NCI-H82 treated with DMSO at 0.1 percent for 48 hours (cell line): Measurements from ENCODE around the gene KLHDC3.
"Not testable (repeated sequence)": the region's sequence is repeated elsewhere in the genome, so short reads cannot be mapped to it uniquely, and the experiment has no call there.

Source experiments
- DNase-seq: peaks from one replicate; lab custom pipeline; 2025; ENCODE audit not compliant: unreplicated experiment; lab: John Stamatoyannopoulos, UW

Gene KLHDC3

DNA sequence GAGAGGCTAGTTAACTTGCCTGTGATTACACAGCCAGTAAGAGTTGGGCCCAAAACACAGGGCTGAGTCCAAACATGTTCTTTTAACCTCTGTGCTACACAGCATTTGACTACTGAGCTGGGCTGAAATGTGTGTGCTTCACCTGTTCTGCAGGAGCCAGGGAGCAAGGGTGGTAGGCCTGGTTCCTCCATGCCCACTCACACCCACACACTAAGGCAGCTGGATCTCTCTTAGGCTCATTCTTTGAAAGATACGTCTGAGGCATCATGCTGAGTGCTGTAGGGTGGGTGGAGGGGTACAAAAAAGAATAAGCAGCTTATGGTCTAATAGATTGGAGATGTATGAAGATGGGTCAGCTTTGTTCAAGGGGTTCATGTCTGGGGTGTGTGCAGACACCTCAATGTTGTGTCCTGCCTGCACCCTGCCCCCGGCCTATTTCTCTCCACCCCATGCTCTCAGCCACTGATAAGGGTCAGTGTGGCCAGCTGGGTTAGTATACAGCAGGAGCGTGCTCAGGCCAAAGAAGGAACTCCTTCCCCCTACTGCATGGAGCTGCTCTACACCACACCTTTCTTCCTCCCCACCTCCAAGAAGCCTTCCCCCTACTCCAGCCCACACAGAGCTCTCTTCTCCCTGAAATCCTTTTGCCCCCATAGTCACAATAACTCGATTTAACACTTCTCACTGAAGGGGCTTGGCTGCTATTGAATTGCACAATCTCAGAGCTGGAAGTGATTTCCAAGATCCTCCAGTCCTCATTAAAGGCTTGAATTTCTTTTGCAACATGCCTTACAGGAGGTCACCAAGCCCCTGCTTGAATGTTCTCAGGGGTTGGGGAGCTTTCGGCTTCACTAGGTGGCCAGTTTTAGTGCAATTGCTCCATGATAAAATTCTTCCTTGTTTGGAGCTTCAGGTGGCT, 26.3 kb upstream of the KLHDC3 start:
- DNase-seq, result no peak

DNA sequence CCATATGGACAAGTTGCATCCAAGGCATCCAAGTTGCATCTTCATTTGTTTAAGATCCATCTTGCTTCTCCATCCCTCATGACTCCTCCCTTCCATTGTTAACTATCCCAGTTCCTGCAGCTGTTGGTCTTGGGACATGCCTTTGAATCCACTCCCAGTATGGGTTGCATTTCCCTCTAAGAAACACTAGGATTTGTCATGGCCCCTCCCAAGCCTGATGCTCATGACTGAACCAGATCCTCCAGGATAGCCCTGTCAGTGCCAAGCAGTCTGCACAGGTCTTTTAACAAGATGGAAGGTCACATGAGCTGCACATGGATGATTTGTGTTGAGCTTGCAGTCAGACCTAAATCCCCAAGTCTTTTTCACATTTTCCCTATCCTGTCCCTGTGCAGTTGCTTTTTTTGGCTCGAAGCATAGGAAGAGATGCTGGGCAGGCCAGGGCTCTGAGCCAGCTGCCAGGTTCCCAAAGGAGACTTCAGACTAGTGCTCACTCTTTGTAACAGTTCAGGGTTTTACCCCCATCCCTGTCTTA, 25.5 kb upstream of the KLHDC3 start:
- no peak for DNase-seq

DNA sequence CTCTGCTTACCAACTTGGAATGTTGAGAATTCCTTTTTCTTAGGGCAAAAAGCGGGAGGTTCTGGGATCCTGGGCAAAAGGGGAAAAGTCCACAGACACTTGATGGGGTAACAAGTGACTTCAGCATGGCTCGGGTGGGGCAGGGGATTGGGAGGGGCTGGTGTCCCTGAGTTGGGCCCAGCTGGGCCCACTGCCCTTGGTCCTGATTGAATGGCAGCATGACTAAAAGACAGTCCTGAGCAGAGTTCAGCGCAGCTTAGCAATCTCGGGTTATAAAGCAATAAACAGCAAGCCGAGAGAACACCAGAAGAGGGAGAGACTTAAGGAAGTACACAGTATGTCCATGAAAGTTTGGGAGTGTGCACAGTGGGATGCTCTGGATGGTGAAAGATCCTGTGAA, 24.1 kb upstream of the KLHDC3 start:
- DNase-seq, result no peak

GRCh38 chr6:42993445-42993844, 20.6 kb upstream of the KLHDC3 start:
- no peak for DNase-seq

DNA sequence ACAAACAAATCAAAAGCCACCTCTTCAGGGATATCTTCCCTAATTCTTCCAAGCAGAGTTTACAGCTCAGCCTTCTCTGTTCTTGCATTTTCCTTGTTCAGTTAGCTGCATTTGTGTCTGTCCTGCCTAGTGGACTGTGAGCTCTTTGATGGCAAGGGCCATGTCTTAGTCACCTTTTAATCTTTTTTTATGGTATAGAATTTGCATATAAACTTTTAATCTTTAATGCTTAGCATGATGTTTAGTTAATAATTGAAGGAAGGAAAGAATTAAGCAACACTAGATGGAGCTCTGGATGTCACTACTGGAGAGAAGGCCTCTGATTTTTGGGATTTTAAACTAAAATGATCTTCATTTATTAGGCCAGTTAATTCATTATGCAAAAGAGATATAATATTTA, 17.5 kb upstream of the KLHDC3 start:
- no peak for DNase-seq

GRCh38 chr6:42998205-42998604, 15.8 kb upstream of the KLHDC3 start:
- DNase-seq, result not testable (repeated sequence)

- no peak for DNase-seq
These were observed 12.2 kb upstream of the KLHDC3 start for GRCh38 chr6:43001843-43002242.

GRCh38 chr6:43005844-43006243, 8.2 kb upstream of the KLHDC3 start:
- no peak for DNase-seq

DNA sequence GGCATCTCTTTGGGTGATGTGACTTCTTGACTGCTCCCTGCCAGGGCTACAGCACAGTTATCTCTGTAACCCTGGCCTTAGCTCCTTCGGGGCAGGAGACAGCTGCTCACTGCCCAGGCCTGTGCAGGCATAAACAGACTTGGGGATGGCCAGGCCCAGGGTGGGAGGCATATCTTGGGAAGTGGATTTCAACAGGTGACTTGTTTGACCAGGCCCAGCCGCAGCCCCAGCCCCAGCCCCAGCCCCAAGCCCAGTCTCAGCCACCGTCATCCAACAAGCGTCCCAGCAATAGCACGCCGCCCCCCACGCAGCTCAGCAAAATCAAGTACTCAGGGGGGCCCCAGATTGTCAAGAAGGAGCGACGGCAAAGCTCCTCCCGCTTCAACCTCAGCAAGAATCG, 7.8 kb upstream of the KLHDC3 start:
- no peak for DNase-seq

DNA sequence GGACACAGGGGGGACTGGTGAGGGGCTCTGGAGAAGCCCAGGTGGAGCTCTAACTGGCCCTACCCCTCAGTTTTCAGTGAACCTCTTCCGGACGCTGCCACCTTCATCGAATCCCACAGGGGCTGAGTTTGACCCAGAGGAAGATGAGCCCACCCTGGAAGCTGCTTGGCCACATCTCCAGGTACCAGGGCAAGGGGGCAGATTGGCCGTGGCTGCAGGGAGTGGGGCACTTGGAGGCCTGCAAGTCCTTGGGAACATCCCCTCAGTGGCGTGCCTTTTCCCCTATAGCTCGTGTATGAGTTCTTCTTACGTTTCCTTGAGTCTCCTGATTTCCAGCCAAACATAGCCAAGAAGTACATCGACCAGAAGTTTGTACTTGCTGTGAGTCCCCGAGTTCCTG, 6.9 kb upstream of the KLHDC3 start:
- DNase-seq, result no peak

DNA sequence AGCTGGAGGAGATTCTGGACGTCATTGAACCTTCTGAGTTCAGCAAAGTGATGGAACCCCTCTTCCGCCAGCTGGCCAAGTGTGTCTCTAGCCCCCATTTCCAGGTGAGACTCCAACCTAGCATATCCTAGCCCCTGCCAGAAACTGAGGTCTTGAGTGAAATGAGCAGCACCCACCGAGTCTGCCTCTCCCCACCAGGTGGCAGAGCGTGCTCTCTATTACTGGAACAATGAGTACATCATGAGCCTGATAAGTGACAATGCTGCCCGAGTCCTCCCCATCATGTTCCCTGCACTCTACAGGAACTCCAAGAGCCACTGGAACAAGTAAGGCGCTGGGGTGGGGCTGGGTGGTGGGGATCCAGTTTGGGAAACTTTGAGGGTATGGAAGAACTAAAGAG, 4.9 kb upstream of the KLHDC3 start:
- DNase-seq, result peak; percentile 9

DNA sequence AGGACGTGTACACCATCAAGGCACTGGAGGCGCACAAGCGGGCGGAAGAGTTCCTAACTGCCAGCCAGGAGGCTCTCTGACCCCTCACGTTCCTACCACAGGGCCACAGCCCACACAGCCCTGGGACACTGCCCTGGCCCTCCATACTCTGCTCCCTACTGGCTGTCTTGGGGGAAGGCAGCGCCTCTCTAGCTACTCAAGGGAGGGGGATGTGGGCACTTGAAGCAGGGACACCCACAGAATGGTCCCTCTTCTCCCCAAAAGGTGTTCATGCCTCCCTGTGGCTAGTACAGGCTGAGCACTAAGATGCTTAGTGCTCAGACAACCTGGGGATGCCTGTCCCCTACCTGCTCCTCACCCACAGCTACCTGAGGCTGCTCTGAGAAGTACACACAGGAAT, 2.8 kb upstream of the KLHDC3 start:
- DNase-seq, result no peak

- no peak for DNase-seq
These were observed 1.7 kb upstream of the KLHDC3 start for GRCh38 chr6:43012364-43012763.

GRCh38 chr6:43013097-43013842, 779 bp upstream of the KLHDC3 start:
- no peak for DNase-seq

DNA sequence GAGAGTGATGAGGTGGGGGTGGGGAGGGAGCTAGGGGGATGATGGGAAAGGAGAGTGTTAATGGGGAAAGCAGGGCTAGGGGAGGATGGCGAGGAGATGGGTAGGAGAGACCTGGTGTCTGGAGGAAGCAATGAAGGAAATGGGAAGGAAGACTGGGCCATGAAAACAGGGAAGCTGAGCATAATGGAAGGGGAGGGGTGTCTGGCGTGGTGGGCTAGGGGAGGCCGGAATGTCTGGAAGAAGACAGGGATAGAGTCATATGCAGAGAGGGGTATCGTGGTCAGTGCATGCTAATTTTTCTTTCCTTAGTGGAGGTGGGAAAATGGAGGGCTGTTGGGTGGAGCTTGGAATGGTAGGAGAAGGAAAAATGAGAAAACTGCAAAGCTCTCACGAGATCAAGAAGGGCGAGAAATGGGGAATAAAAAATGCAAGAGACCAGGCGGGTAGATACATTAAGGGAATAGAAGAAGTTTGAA, 423 bp downstream of the KLHDC3 start:
- no peak for DNase-seq

DNA sequence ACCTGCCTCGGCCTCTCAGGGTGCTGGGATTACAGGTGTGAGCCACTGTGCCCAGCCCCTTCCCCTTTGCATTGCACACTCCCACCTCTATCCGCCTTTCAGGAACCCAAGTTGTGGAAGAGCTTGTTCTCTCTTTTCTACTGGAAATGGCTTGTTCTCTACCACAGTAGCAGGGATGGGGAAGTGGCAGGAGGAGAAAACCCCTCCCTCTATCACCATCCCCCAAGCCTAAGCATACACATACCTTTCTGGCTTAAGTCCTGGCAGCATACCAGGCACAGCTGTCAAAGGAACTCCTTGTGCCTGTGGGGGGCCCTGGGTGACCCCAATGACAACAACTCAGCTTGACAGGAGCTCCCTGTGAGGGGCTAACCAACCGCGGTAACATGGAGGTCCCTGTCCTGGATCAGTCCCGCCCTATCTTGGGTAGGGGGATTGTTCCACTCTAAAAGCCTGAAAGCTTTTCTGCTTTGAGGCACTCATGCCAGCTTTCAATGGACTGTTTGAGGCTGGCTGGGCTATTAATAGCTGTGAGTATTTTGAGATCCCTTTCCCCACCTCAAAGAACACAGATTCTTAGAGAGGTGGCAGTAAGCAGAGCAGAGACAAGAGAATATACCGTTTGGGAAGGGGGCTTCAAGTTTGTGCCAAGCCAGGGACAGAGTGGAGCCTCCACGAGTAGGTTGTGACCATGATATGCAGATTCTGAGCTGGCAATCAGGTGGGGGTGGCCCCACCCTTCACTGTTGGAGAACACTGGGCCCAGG, 2.3 kb downstream of the KLHDC3 start:
- DNase-seq, result no peak

GRCh38 chr6:43016943-43017334, 2.9 kb downstream of the KLHDC3 start:
- DNase-seq, result no peak

DNA sequence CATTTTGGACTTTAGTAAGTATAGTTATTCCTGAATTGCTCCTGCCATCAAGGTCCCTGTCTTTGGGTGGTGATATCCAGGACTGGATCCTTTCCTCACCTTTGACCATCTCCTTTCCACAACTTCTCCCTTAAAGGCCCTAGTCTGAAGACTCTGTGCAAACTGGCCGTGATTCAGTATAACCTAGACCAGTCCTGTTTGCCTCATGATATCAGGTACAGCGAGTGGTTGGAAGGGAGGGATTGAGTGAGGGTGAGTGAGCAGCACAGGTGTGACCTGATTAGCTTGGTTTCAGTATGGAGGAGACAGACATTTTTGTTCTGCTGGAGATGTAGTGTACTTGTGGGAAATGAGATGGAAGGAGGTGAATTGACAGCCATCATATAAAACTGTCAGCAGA, 5.1 kb downstream of the KLHDC3 start:
- no peak for DNase-seq

GRCh38 chr6:43020052-43020705, 6.1 kb downstream of the KLHDC3 start:
- no peak for DNase-seq

GRCh38 chr6:43020847-43021246, 6.8 kb downstream of the KLHDC3 start:
- DNase-seq, result peak; percentile 64
